GM12878 (cell line): Measurements from ENCODE around the gene CPHXL2. TPM values are rescaled to one million over a fixed set of nuclear protein-coding genes. Genes with fewer than 3 reads are reported as not detected.

Experiments
- ATAC-seq: fragments of 200-7000 bp; cut with Tn5 transposase; 3 replicates; pipeline ENCODE4 v1.9.1; 2020; ENCODE audit warnings: mild to moderate bottlenecking, moderate library complexity
- BruUV-seq: library from RNA; stranded (reverse); fragments of 400-500 nt; replicated peaks from 2 replicates; lab custom pipeline; 2021; lab: Mats Ljungman, UMichigan
- CTCF ChIA-PET: fragments of 300-600 bp; sonication (Branson Sonifier 250); formaldehyde crosslinking; extraction: SDS; loops from one replicate; lab custom pipeline; 2021; ENCODE audit warnings: inconsistent platforms; lab: Yijun Ruan, JAX
- POLR2A ChIA-PET: fragments of 350-600 bp; formaldehyde crosslinking; extraction: SDS; loops from one replicate; lab custom pipeline; 2021; ENCODE audit warnings: inconsistent platforms; lab: Charles Lee
- RAD21 ChIA-PET: fragments of 300-600 bp; sonication (Branson Sonifier 250); formaldehyde crosslinking; loops from one replicate; lab custom pipeline; 2023; ENCODE audit warnings: antibody characterized with exemption; ENCODE audit not compliant: unreplicated experiment; lab: Charles Lee
- SMC1A ChIA-PET: fragments of 300-600 bp; sonication (Branson Sonifier 250); formaldehyde crosslinking; loops from one replicate; lab custom pipeline; 2023; ENCODE audit not compliant: unreplicated experiment, uncharacterized antibody; lab: Charles Lee
- DNase-seq: peaks from one replicate; pipeline ENCODE4 v3.0.0-alpha.2; 2011; ENCODE audit warnings: low read depth, low spot score
- FAIRE-seq: peaks from 3 replicates; lab custom pipeline; 2011; peaks lifted over from hg19 to GRCh38; lab: Jason Lieb, UNC
- H2AFZ ChIP-seq: 2 replicates; pipeline ENCODE4 v1.6.0; 2011; ENCODE audit warnings: low read depth, low read length, control low read depth; ENCODE audit not compliant: control insufficient read depth
- H3K27ac ChIP-seq: 2 replicates; pipeline ENCODE4 v1.5.1; 2011; ENCODE audit warnings: control low read depth; ENCODE audit not compliant: control insufficient read depth, insufficient read depth
- H3K27me3 ChIP-seq, 2 experiments: replicated peaks in 1 of 2; 2 replicates each; pipeline versions ENCODE4 v1.6.0 to v1.6.1; 2011; ENCODE audit warnings: low read length in 1 of 2; ENCODE audit not compliant: control insufficient read depth in 2 of 2, insufficient read depth in 2 of 2
- H3K36me3 ChIP-seq, 2 experiments: 2 replicates each; pipeline ENCODE4 v1.5.1; 2011; ENCODE audit warnings: low read length in 1 of 2; ENCODE audit not compliant: control insufficient read depth in 2 of 2, insufficient read depth in 2 of 2
- H3K4me1 ChIP-seq: 2 replicates; pipeline ENCODE4 v1.6.1; 2011; ENCODE audit warnings: mild to moderate bottlenecking, low read length, moderate library complexity, mixed read lengths; ENCODE audit not compliant: control insufficient read depth, insufficient read depth
- H3K4me2 ChIP-seq: 2 replicates; pipeline ENCODE4 v1.6.0; 2011; ENCODE audit warnings: control low read depth; ENCODE audit not compliant: control insufficient read depth, insufficient read depth
- H3K4me3 ChIP-seq: fragments of 200-600 bp; sonication (generic); 2 replicates; pipeline ENCODE4 v1.5.1; 2016
- H3K79me2 ChIP-seq: 2 replicates; pipeline ENCODE4 v1.6.0; 2011; ENCODE audit warnings: low read length; ENCODE audit not compliant: control insufficient read depth, insufficient read depth
- H3K9ac ChIP-seq: 2 replicates; pipeline ENCODE4 v1.8.0; 2011; ENCODE audit warnings: low read length, control low read depth, mixed read lengths; ENCODE audit not compliant: control insufficient read depth, insufficient read depth
- H3K9me3 ChIP-seq: replicated peaks from 3 replicates; pipeline ENCODE4 v1.5.1; 2011; ENCODE audit warnings: mild to moderate bottlenecking, low read length; ENCODE audit not compliant: control insufficient read depth, insufficient read depth
- H4K20me1 ChIP-seq: 2 replicates; pipeline ENCODE4 v1.6.0; 2011; ENCODE audit not compliant: control insufficient read depth, insufficient read depth
- ATF7 ChIP-seq: fragments of 450-650 bp; IDR thresholded peaks from 2 replicates; pipeline ENCODE4 v1.6.1; 2016; ENCODE audit warnings: low read depth, mild to moderate bottlenecking
- BACH1 ChIP-seq: fragments of 450-650 bp; IDR thresholded peaks from 2 replicates; pipeline ENCODE4 v1.6.1; 2017; ENCODE audit warnings: mild to moderate bottlenecking, borderline replicate concordance
- CHD2 ChIP-seq: IDR thresholded peaks from 2 replicates; pipeline ENCODE4 v1.6.1; 2011; ENCODE audit warnings: low read depth, low read length, improper control_type of control experiment, borderline replicate concordance
- EP300 ChIP-seq, 2 experiments: fragments of 150-350 bp in 1 of 2; IDR thresholded peaks; 2 replicates each; pipeline ENCODE4 v1.6.1; 2011 to 2012; ENCODE audit warnings: low read depth in 2 of 2, low read length in 2 of 2, borderline replicate concordance in 1 of 2, improper control_type of control experiment in 1 of 2, inconsistent platforms in 1 of 2; ENCODE audit not compliant: control insufficient read depth in 1 of 2
- RUNX3 ChIP-seq: IDR thresholded peaks from 2 replicates; pipeline ENCODE4 v1.6.1; 2012; ENCODE audit warnings: low read length, inconsistent platforms
- SUPT20H ChIP-seq: IDR thresholded peaks from 2 replicates; pipeline ENCODE4 v1.6.1; 2011; ENCODE audit warnings: low read depth, mild to moderate bottlenecking, low read length, moderate library complexity, borderline replicate concordance; ENCODE audit not compliant: control insufficient read depth
- YBX1 ChIP-seq: fragments of 450-650 bp; IDR thresholded peaks from 2 replicates; pipeline ENCODE4 v1.6.1; 2016; ENCODE audit warnings: antibody characterized with exemption
- WGBS: methylation state at CpG from one replicate; pipeline ENCODE4 v1.1.6; 2016; ENCODE audit warnings: low lambda C conversion rate; ENCODE audit not compliant: insufficient replicate concordance, insufficient coverage; ENCODE audit errors: missing lambda C conversion rate; 5-methylcytosine and 5-hydroxymethylcytosine counted together
- in situ Hi-C: fragments of 300-500 bp; cut with MboI; formaldehyde crosslinking; loops from 9 replicates; pipeline ENCODE4 v1.14.3; 2018; ENCODE audit warnings: mixed read lengths
- intact Hi-C: fragments of 100-400 bp; cut with micrococcal nuclease; formaldehyde crosslinking; loops from one replicate; pipeline ENCODE4 v1.14.2; 2022; ENCODE audit not compliant: unreplicated experiment
- polyA plus RNA-seq, 11 experiments: library from polyadenylated mRNA; depleted of rRNA in 4 of 11; unstranded in 6 of 11; stranded (reverse) in 5 of 11; fragments of >200 nt; fragmentation: Nextera tagmentation in 4 of 11; fragmentation: Illumina TruSeq in 1 of 11; extraction: Ambion mirVana in 4 of 11; extraction: Trizol in 1 of 11; gene quantifications; 1 replicate in 1 of 11; 2 replicates in 10 of 11; pipeline versions ENCODE4 v1.2.1 to v1.2.3, GENCODE V29; 2011 to 2016; ENCODE audit warnings: inconsistent platforms in 2 of 11, missing spikeins in 2 of 11, low read depth in 1 of 11
- total RNA-seq, 4 experiments: library from RNA; depleted of rRNA in 3 of 4; stranded (reverse); fragments of >200 nt in 3 of 4; fragmentation: Illumina TruSeq in 1 of 4; extraction: Trizol in 1 of 4; gene quantifications; 2 replicates each; pipeline versions ENCODE4 v1.2.1 to v1.2.3, GENCODE V29; 2013 to 2021

CPHXL2 gene
- total and polyA plus RNA-seq, 10 of the 15 experiments (the other 5 are each of a cell fraction or from before 2014, with no cell fraction given): not detected

- no peak for DNase-seq
- in situ Hi-C loops (no loop called here), intact Hi-C loops (no loop called here)
- Histone ChIP-seq H3K27ac (peak overlapping the region; percentile 68), H3K36me3 (peaks cover 6 to 24% of the 10 kb centered on the region in 2 experiments), H3K9me3 (no peaks in the 10 kb centered on the region), H3K79me2 (peaks cover 11% of the 10 kb centered on the region), H3K9ac (no peak overlapping the region), H2AFZ (no peak overlapping the region; the same call in 1 of the 2 replicates), H3K4me1 (peaks cover 33% of the 10 kb centered on the region), H3K4me3 (no peak overlapping the region), H3K27me3 (no peaks in the 10 kb centered on the region), H4K20me1 (no peaks in the 10 kb centered on the region), H3K4me2 (no peak overlapping the region; the same call in 1 of the 2 replicates)
- POLR2A ChIA-PET: interaction anchor here (2.6 to 6.3 kb wide), 2 partner anchors 30 to 48 kb away, joined by 9 to 116 read pairs; partner anchors contain the start of genes GABARAPL2, KARS1 and TERF2IP
- no peak for FAIRE-seq
- SMC1A ChIA-PET: interaction anchor here (1.0 kb wide), 1 partner anchor 8 kb away, joined by 3 read pairs; no protein-coding TSS in a partner anchor
- BruUV-seq: no TSS peak
- no peak for TF ChIP-seq YBX1
- no peak for TF ChIP-seq BACH1
- no peak for TF ChIP-seq CHD2
- no peak for TF ChIP-seq EP300 (IDR thresholded peaks at IDR 0.05; ENCODE audit: borderline replicate concordance in 1 of 2, control insufficient read depth in 1 of 2, low read depth in 2 of 2, low read length in 2 of 2)
- peak; percentile 20; the same call in 1 of the 2 replicates for TF ChIP-seq RUNX3
- no peak for TF ChIP-seq ATF7
- no peak for TF ChIP-seq SUPT20H
- WGBS: 30% methylated on average over 3 of the region's 3 CpGs
- RAD21 ChIA-PET: no interaction called here
- CTCF ChIA-PET: interaction anchor here (9.5 kb wide), 1 partner anchor 97 kb away, joined by 153 read pairs; no protein-coding TSS in a partner anchor
- no peak for ATAC-seq
These were observed 59.7 kb downstream of the CPHXL2 start for GRCh38 chr16:75617121-75617520.
